GM18907 (cell line): ENCODE measurements around the gene DISP3.

Experiments used
- ATAC-seq: cut with Tn5 transposase; IDR thresholded peaks from one replicate; pipeline ENCODE4 v1.9.1; 2021; ENCODE audit warnings: mild to moderate bottlenecking, moderate library complexity; ENCODE audit not compliant: unreplicated experiment

Gene DISP3

DNA sequence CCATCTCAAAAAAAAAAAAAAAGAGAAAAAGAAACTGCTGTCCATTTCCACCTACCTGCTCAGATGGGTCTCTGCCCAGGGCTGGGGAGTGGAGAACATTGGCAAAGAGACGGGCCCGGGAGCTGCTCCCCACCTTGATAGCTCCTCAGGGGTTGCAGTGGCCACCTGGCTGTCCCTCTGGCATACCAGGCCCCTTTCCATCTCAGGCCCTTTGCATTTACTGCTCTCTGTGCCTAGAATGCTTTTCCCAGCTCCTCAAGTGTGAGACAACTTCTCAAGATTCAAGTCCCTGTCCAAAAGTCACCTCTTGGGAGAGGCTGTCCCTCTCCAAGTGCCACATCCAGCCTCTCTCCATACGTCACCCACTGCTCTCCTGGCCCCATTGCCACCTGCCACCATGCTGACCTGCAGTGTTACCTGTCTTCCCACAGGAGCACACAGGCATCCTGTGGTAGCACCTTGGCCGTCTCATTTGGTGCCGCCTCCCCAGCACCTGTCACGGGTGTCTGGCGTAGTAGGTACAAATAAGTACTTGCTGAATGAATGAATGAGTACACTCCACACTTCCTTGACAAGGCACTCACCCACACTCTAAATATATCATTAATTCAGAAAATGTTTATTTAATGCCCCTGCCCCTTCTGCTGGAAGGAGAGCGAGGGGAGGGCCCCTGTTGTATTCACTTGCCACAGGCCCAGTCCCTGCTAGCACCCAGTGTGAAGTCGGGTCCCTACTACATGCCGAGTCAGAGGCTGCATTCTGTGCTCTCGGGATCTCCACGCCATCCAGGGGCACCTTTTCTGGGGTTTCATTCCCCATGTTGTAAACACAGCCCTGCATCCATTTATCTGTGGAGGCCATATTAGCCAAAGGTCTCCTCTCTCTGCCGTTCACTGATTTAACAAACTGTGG lies 48.8 kb downstream of the DISP3 start:
- no peak for ATAC-seq

DNA sequence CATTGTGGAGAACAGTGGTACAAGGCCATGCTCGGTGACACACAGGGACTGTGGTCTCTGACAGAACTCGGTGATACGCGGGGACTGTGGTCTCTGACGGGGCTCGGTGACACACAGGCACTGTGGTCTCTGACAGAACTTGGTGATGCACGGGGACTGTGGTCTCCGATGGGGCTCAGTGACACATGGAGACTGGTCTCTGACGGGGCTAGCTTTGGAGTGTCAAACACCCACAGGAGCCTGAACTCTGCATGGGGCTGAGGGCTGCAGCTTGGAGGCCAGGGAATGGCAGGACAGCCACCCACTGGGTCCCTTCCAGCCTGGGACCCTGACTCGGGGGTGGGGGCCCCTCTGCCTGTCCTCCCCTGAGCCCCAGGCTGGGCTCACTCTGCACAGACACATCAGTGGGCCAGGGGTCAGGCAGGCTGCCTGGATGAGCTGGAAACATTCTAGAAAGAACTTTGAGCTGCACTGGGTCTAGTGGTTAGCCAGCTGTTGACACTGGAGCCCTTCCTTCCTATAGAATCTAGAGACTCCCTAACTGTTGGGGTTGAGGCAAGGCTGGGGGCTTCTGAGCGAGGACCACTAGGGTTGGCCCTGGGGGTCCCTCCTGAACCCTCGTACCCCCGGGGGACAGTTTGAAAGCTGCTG lies 49.8 kb downstream of the DISP3 start:
- no peak for ATAC-seq

DNA sequence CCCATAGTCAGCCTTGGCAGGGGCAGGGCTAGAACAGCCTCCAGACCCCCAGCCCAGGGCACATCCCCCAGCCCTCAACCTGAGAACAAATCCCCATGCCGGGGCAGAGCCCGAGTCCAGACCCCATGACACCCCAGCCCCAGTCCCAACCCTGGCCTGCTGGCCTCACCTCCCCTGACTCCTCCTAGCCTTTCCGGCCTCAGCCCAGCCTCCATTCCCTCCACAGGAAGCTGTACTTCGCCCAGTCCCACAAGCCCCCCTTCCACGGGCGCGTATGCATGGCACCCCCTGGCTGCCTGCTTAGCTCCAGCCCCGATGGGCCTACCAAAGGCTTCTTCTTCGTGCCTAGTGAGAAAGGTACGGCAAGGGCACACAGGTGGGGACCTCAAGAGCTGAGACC lies 50.4 kb downstream of the DISP3 start:
- no peak for ATAC-seq

DNA sequence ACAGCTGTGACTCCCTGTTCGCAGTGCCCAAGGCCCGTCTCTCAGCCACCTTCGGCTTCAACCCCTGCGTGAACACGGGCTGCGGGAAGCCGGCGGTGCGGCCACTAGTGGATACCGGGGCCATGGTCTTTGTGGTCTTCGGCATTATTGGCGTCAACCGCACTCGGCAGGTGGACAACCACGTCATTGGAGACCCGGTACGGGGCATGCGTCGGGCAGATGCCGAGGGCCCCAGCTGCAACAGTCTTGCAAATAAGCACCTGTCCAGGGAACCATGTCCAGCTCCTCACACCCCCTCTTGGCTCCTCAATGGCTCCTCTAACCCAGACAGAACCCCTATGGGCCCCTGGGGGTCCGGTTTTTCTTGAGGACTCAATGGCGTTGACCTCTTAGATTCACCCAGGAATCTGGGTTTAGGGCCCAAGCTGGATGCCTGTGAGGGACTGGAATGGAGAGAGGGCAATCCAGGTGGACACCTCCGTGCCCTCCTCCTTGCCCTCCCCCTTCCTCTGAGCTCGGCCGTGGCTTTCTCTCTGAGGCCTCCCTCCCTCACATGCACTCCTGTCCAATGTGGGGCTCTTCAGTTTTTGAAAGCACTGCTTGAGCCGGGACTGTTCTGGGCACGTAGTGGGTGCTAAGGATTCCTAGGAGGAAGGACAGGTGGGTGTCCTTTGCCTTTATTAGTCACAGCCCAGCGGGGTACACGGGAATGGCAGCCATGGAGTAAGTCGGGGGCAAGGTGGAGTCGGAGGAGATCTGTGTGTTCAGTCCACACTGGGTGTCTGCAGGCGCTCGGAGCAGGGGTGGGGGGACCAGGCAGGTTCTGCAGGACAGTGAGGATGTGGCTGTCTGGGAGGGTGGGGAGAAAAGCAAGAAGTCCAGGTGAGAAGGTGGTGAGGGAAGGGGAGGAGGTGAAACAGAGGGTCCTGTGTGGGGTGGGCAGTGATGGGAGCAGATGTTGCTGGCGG lies 51.1 kb downstream of the DISP3 start:
- no peak for ATAC-seq

GRCh38 chr1:11530731-11531311 lies 51.9 kb downstream of the DISP3 start:
- no peak for ATAC-seq

DNA sequence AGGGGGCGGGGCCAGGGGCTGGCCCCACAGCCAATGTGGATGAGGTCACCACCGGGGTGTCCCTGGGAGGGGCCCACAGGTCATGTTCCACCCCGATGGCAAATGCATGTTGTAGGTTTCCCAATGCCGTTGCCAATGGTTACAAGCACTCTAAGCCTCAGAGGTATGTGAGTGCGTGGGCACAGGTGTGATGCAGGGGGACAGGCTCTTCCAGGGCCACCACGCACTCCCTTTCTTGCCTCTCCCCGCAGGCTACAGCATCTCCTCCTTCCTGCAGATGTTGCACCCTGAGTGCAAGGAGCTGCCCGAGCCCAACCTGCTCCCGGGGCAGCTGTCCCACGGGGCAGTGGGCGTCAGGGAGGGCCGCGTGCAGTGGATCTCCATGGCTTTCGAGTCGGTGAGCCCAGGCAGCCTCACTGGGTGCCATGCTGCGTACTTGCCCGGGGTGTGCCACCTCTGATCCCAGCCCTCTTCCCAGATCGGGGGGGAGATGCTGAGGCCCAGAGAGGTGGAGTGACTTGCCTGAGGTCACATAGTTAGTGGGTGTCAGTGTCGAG lies 52.4 kb downstream of the DISP3 start:
- ATAC-seq, result no peak

DNA sequence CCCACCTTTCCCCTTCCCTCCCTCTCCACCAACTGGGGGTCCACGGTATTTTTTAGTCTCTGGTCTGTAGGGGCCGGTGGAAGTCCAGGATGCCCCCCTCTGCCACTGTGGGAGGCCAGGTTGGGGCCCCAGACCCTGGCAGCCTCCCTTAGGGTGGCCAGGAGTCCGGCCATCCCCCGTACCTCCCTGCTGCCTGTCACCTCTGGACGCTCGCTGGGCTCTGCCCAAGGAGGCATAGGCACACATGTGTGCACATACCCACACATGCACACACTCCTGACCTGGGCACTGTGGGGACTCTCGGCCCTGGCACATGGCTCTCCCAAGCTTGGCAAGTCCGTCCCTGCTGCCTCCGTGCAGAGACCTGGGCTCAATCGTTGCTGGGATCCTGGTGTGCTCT lies 53.0 kb downstream of the DISP3 start:
- ATAC-seq, result no peak

DNA sequence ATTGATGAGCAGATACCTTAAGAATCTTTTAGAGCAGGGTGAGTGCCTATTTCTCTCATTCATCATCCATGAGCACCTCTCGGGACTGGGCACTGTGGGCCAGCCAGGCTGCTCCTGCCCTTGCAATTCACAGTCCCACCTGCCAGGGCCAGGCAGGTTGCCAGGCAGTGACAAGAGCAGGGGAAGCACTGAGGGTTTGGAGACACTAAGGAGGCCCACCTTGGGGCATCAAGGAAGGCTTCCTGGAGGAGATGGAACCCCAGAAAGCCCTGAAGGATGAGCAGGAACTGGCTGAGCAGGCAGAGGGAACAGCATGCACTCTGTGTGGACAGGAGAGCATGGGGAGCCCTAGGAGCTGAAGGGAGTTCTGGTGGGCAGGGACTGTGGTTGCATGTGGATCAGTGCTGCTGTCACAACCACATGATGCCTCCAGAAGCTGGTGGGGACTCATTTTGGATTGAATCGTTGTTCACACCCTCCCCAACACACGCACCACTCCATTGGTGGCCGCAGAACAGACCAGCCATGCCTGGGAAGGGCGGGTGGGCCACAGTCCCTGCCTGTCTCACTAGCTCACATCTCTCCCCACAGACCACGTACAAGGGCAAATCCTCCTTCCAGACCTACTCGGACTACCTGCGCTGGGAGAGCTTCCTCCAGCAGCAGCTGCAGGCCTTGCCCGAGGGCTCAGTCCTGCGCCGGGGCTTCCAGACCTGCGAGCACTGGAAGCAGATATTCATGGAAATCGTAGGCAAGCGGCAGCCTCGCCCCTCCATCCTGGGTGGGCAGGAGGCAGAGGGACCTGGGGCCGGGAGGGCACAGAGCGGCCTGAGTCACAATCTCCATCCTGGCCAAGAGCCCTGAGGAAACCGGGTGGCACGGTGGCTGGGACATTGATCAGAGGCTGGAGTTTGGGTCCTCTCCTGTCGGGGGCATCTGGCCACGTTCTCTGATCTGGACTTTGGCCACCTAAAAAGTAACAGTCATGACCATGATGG lies 55.1 kb downstream of the DISP3 start:
- ATAC-seq, result no peak

DNA sequence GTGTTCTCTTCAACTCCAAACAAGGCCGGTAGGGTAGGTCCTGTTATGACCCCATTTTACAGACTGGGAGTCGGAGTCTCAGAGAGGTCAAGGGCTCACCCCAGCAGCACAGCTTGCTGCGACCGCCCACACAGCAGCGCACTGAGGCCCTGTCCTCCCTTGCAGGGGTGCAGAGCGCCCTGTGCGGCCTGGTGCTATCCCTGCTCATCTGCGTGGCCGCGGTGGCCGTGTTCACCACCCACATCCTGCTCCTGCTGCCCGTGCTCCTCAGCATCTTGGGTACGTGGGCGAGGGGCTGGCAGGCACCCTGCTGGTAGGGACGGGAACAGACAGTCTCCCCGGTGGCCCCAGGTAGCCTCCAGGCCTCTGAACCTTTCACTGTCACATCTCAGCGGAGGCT lies 55.9 kb downstream of the DISP3 start:
- no peak for ATAC-seq

GRCh38 chr1:11535316-11535715 lies 56.4 kb downstream of the DISP3 start:
- ATAC-seq, result no peak

DNA sequence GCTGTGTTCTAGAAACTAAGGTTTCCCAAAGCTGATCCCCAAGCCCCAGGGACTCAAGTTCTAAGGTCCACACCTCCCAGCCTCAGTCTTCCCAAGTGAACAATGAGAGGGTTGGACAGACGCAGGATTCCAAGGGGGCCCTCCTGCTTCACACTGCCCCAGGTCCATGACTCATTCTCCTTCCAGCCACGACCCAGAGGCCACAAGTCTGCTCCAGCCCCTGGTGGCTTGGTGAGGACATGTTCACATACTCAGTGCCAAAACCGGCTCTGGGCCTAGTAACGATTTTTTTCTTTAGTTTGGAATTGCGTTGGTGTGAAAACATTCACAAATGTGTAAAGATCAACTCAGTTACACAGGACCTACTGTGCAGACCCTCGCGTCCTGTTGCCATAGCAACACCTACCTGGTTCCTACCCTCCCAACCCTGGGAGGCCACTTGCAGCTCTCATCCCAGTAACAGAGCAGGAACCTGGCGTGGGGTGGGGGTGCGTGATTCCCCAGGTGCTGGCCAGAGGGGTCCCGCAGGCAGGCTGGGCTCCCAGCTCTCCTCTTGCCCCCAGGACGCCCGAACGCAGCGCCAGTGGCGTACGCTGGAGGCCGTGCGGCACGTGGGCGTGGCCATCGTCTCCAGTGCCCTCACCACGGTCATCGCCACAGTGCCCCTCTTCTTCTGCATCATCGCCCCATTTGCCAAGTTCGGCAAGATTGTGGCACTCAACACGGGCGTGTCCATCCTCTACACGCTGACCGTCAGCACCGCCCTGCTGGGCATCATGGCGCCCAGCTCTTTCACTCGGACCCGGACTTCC lies 57.0 kb downstream of the DISP3 start:
- no peak for ATAC-seq

- no peak for ATAC-seq
Measured at GRCh38 chr1:11536573-11537379, 57.8 kb downstream of the DISP3 start.

- ATAC-seq, result no peak
Measured at GRCh38 chr1:11537380-11537764, 58.4 kb downstream of the DISP3 start.

DNA sequence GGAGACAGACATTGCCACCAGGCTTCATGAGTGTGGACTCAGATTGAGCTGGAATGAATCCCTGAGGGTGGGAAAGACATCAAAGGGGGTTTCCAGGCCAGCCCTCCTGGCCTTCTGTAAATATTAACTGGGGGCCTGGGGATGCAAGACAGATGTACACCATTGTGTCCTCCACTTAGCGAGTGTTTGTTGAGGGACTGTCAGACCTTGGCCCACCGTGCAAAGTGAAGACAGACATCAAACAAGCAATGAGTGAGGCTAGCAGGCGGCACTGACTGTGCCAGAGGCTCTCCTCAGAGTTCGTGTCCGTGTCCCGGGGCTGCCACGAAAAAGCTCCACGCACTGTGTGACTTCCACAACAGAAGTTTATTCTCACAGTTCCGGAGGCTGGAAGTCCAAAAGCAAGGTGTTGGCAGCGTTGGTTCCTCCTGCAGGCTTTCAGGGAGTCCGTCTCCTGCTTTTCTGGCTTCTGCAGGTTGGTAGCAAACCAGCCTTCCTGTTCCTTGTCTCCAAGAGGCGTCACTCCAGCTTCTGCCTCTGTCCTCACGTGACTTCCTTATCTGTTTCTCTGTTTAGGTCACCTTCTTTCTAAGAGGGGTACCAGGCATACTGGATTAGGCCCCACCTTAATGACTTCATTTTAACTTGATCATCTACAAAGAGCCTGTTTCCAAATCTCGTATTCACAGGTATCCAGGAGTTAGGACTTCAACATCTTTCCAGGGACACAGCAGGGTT lies 59.1 kb downstream of the DISP3 start:
- no peak for ATAC-seq

- no peak for ATAC-seq
Measured at GRCh38 chr1:11538886-11539285, 59.9 kb downstream of the DISP3 start.

- no peak for ATAC-seq
Measured at GRCh38 chr1:11539850-11540772, 61.2 kb downstream of the DISP3 start.
